Activated CD8-positive, alpha-beta memory T cell treated with anti-CD3 and anti-CD28 coated beads for 1 hour (primary cell): Measurements from ENCODE around the gene FBN3.
"Not testable (repeated sequence)": the region's sequence is repeated elsewhere in the genome, so short reads cannot be mapped to it uniquely, and the experiment has no call there.

Experiments used
- DNase-seq, 2 donors: peaks; one replicate each; pipeline ENCODE4 v3.0.0-alpha.2; 2020; ENCODE audit warnings: low read depth in 1 of 2; ENCODE audit errors: extremely low read depth in 1 of 2

The FBN3 gene

GRCh38 chr19:8025316-8025715, 124.1 kb downstream of the FBN3 start:
- no peak for DNase-seq

GRCh38 chr19:8024256-8024655, 125.1 kb downstream of the FBN3 start:
- DNase-seq, result not testable (repeated sequence)

- no peak for DNase-seq
These were observed 126.0 kb downstream of the FBN3 start for GRCh38 chr19:8023371-8023770.

GRCh38 chr19:8022275-8022674, 127.1 kb downstream of the FBN3 start:
- DNase-seq, result no peak

- DNase-seq, result no peak
These were observed 128.0 kb downstream of the FBN3 start for GRCh38 chr19:8021374-8021773.

- DNase-seq, result no peak
These were observed 128.7 kb downstream of the FBN3 start for GRCh38 chr19:8020681-8021080.

- no peak for DNase-seq
These were observed 131.6 kb downstream of the FBN3 start for GRCh38 chr19:8017808-8018207.
